Liver (tissue), 3 donors: ENCODE data around the gene CANX.
"Not testable (repeated sequence)": the region's sequence is repeated elsewhere in the genome, so short reads cannot be mapped to it uniquely, and the experiment has no call there.

ENCODE experiments used
- CTCF ChIP-seq: fragments of 150-350 bp; IDR thresholded peaks from 2 replicates; pipeline ENCODE4 v1.5.1; 2017; ENCODE audit warnings: improper control_type of control experiment, low read depth, low read length; ENCODE audit not compliant: missing input control
- EGR1 ChIP-seq, 2 donors: IDR thresholded peaks; 2 replicates each; pipeline ENCODE4 v1.6.1; 2016 to 2018; ENCODE audit warnings: antibody characterized with exemption in 2 of 2, low read depth in 2 of 2
- HNF4A ChIP-seq, 2 donors: conservative IDR thresholded peaks; 2 replicates each; pipeline ENCODE4 v1.6.1; 2016; ENCODE audit warnings: antibody characterized with exemption in 2 of 2, mild to moderate bottlenecking in 2 of 2
- MAX ChIP-seq: IDR thresholded peaks from 2 replicates; pipeline ENCODE4 v1.6.1; 2016; ENCODE audit warnings: antibody characterized with exemption
- TAF1 ChIP-seq: conservative IDR thresholded peaks from 2 replicates; pipeline ENCODE4 v1.6.1; 2016; ENCODE audit warnings: antibody characterized with exemption, mild to moderate bottlenecking
- YY1 ChIP-seq: IDR thresholded peaks from 2 replicates; pipeline ENCODE4 v1.6.1; 2016; ENCODE audit warnings: antibody characterized with exemption, mild to moderate bottlenecking
- TF ChIP-seq, protein P1 (sequence below): IDR thresholded peaks from 2 replicates; pipeline ENCODE4 v1.6.1; 2016; ENCODE audit warnings: antibody characterized with exemption
- donor health status: healthy.
- donor health status: healthy.

GRCh38 chr5:179650245-179650644 lies 48.5 kb upstream of the CANX start:
- TF ChIP-seq MAX; YY1; CTCF; HNF4A (conservative IDR thresholded peaks at IDR 0.05); EGR1 (IDR thresholded peaks at IDR 0.05; ENCODE audit: low read depth in 2 of 2); TAF1: not testable (repeated sequence)
- TF ChIP-seq, protein P1, sequence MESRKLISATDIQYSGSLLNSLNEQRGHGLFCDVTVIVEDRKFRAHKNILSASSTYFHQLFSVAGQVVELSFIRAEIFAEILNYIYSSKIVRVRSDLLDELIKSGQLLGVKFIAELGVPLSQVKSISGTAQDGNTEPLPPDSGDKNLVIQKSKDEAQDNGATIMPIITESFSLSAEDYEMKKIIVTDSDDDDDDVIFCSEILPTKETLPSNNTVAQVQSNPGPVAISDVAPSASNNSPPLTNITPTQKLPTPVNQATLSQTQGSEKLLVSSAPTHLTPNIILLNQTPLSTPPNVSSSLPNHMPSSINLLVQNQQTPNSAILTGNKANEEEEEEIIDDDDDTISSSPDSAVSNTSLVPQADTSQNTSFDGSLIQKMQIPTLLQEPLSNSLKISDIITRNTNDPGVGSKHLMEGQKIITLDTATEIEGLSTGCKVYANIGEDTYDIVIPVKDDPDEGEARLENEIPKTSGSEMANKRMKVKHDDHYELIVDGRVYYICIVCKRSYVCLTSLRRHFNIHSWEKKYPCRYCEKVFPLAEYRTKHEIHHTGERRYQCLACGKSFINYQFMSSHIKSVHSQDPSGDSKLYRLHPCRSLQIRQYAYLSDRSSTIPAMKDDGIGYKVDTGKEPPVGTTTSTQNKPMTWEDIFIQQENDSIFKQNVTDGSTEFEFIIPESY: not testable (repeated sequence)
